Astrocyte of the cerebellum (primary cell): ENCODE data around the gene MGST3.

Source experiments
- DNase-seq: peaks from one replicate; pipeline ENCODE4 v3.0.0-alpha.2; 2011; ENCODE audit warnings: low read depth
- H3K4me3 ChIP-seq: 2 replicates; pipeline ENCODE4 v1.5.1; 2011; ENCODE audit warnings: mild to moderate bottlenecking, low read depth, low read length, moderate library complexity
- in situ Hi-C: cut with HindIII; loops from 2 replicates; pipeline ENCODE4 v1.10.0; 2017; ENCODE audit warnings: low sequenced_read_pairs
- TF ChIP-seq, protein P1 (sequence below): IDR thresholded peaks from 2 replicates; pipeline ENCODE4 v1.5.1; 2012; ENCODE audit warnings: low read length, low read depth, moderate library complexity, mild to moderate bottlenecking; ENCODE audit errors: missing control alignments

MGST3 gene

GRCh38 chr1:165683848-165684485 lies 52.9 kb downstream of the MGST3 start:
- no peak for DNase-seq
- H3K4me3 ChIP-seq, result no peak overlapping the region
- TF ChIP-seq, protein P1, sequence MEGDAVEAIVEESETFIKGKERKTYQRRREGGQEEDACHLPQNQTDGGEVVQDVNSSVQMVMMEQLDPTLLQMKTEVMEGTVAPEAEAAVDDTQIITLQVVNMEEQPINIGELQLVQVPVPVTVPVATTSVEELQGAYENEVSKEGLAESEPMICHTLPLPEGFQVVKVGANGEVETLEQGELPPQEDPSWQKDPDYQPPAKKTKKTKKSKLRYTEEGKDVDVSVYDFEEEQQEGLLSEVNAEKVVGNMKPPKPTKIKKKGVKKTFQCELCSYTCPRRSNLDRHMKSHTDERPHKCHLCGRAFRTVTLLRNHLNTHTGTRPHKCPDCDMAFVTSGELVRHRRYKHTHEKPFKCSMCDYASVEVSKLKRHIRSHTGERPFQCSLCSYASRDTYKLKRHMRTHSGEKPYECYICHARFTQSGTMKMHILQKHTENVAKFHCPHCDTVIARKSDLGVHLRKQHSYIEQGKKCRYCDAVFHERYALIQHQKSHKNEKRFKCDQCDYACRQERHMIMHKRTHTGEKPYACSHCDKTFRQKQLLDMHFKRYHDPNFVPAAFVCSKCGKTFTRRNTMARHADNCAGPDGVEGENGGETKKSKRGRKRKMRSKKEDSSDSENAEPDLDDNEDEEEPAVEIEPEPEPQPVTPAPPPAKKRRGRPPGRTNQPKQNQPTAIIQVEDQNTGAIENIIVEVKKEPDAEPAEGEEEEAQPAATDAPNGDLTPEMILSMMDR, result no peak
- in situ Hi-C loops, result no loop called here

- H3K4me3 ChIP-seq, result no peak overlapping the region
- DNase-seq, result no peak
- TF ChIP-seq, protein P1, result no peak
- in situ Hi-C loops, result no loop called here
These were observed 55.3 kb downstream of the MGST3 start for GRCh38 chr1:165686121-165686970.

- TF ChIP-seq, protein P1, result no peak
- in situ Hi-C loops, result no loop called here
- no peak overlapping the region for H3K4me3 ChIP-seq
- no peak for DNase-seq
These were observed 56.0 kb downstream of the MGST3 start for GRCh38 chr1:165686971-165687433.

DNA sequence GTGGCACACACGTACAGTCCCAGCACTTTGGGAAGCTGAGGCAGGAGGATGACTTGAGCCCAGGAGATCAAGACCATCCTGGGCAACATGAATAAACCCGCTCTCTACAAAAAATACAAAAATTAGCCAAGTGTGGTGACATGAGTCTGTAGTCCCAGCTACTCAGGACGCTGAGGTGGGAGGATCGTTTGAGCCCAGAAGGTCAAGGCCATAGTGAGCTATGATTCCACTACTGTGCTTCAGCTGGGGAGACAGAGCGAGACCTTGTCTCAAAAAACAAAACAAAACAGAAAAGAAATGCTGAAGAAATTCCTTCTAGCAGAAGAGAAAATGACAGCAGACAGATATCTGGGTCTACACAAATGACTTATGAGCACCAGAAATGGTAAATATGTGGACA lies 57.0 kb downstream of the MGST3 start:
- DNase-seq, result no peak
- no peak overlapping the region for H3K4me3 ChIP-seq
- TF ChIP-seq, protein P1, result no peak
- in situ Hi-C loops, result no loop called here

DNA sequence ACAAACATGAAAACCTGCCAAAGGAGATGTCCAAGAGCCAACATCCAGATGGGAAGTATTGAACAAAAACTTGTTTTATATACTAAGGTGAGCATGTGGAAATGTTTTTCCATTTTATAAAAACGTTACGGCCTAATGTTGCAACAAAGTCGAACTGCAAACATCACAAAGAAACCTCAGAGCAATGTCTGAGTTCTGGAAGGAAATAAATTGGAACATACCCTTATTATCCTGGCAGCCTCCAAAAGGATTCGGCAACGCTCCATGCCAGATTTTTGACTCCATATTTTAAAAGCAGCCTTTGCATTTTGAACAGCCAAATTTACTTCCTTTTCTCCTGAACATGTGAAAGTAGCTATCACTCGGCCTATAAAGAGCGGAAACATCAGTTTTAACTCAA lies 64.0 kb downstream of the MGST3 start:
- no peak overlapping the region for H3K4me3 ChIP-seq
- in situ Hi-C loops, result no loop called here
- no peak for DNase-seq
- TF ChIP-seq, protein P1, result no peak

- DNase-seq, result peak; percentile 94
- peak overlapping the region; percentile 62 for H3K4me3 ChIP-seq
- TF ChIP-seq, protein P1, result no peak
- in situ Hi-C loops, result no loop called here
These were observed 65.6 kb downstream of the MGST3 start for GRCh38 chr1:165696625-165697100.
